ENCODE results near the gene SLC26A3. TPM values are rescaled to one million over a fixed set of nuclear protein-coding genes. Genes with fewer than 3 reads are reported as not detected.

The SLC26A3 gene
- total RNA-seq, 1 donor from 2014 or later = not detected

- Histone ChIP-seq H3K36me3 (no peaks in the 10 kb centered on the region), H3K9me3 (no peaks in the 10 kb centered on the region), H3K27ac (no peak overlapping the region), H3K4me3 (no peak overlapping the region), H3K4me1 (no peaks in the 10 kb centered on the region), H3K27me3 (no peaks in the 10 kb centered on the region)
- DNase-seq (ENCODE audit: extremely low spot score in 2 of 2) = no peak
- intact Hi-C loops (cut with DNase I) = no loop called here
- TF ChIP-seq POLR2AphosphoS5 (IDR thresholded peaks at IDR 0.05; ENCODE audit: insufficient read depth in 1 of 2, low read depth in 1 of 2) = no peak
- TF ChIP-seq POLR2A (IDR thresholded peaks at IDR 0.05) = no peak
- TF ChIP-seq CTCF (IDR thresholded peaks at IDR 0.05) = no peak
Observed at GRCh38 chr7:107828540-107828939, 25.5 kb upstream of the SLC26A3 start.

- intact Hi-C loops (cut with DNase I) = no loop called here
- DNase-seq (ENCODE audit: extremely low spot score in 2 of 2) = no peak
Observed at GRCh38 chr7:107827501-107827900, 24.5 kb upstream of the SLC26A3 start.

DNA sequence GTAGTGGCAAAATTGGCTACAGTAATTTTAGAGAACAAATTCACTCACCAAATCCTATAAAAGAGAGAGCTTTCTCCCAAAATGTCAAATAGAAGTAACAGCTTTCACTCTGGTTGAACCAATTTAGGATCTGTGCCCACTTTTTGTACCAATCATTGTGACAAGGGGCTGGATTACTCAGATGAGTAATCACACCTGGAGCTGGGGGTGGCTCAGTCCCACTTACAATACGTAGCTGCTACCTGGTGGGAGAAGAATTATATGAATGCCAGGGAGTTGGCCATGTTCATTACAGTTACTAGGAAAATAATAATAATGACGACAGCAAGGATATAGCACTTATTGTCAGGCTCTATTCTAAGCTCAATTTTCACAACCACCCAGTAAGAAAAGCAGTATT is 23.4 kb upstream of the SLC26A3 start:
- Histone ChIP-seq H3K27ac (no peak overlapping the region), H3K36me3 (no peaks in the 10 kb centered on the region)
- no peak for DNase-seq (ENCODE audit: extremely low spot score in 2 of 2)

More at GRCh38 chr7:107827501-107827900, 24.5 kb upstream of the SLC26A3 start:
- Histone ChIP-seq H3K36me3 (no peaks in the 10 kb centered on the region), H3K27ac (no peak overlapping the region), H3K27me3 (no peaks in the 10 kb centered on the region), H3K4me1 (no peaks in the 10 kb centered on the region), H3K4me3 (no peak overlapping the region), H3K9me3 (no peaks in the 10 kb centered on the region)
- TF ChIP-seq POLR2A (IDR thresholded peaks at IDR 0.05) = no peak
- no peak for TF ChIP-seq CTCF (IDR thresholded peaks at IDR 0.05)
- no peak for TF ChIP-seq POLR2AphosphoS5 (IDR thresholded peaks at IDR 0.05; ENCODE audit: insufficient read depth in 1 of 2, low read depth in 1 of 2)

DNA sequence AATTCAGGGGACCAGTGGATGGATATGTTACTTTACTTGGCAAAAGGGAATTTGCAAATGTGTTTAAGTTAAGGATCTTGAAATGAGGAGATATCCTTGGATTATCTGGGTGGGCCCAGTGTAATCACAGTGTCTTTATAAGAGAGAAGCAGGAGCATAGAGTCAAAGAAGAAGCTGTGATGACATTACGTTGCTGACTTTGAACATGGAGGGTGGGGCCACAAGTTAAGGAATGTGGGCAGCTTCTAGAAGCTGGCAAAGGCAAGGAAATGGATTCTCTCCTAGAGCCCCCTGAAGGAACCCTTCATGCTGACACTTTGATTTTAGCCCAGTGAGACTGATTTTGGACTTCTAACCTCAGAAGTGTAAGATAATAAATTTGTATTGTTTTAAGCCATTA is 21.8 kb upstream of the SLC26A3 start:
- intact Hi-C loops (cut with DNase I) = no loop called here
- H3K4me1 ChIP-seq = no peaks in the 10 kb centered on the region
- H3K9me3 ChIP-seq = no peaks in the 10 kb centered on the region
- no peak overlapping the region for H3K4me3 ChIP-seq
- TF ChIP-seq POLR2AphosphoS5 (IDR thresholded peaks at IDR 0.05; ENCODE audit: insufficient read depth in 1 of 2, low read depth in 1 of 2) (no peak), CTCF (IDR thresholded peaks at IDR 0.05) (no peak), POLR2A (IDR thresholded peaks at IDR 0.05) (no peak)
- no peaks in the 10 kb centered on the region for H3K27me3 ChIP-seq
- H3K36me3 ChIP-seq = no peaks in the 10 kb centered on the region
- DNase-seq (ENCODE audit: extremely low spot score in 2 of 2) = no peak
- H3K27ac ChIP-seq = no peak overlapping the region

More for the DNA sequence above, 23.4 kb upstream of the SLC26A3 start:
- Histone ChIP-seq H3K27me3 (no peaks in the 10 kb centered on the region), H3K4me1 (no peaks in the 10 kb centered on the region), H3K4me3 (no peak overlapping the region), H3K9me3 (no peaks in the 10 kb centered on the region)
- intact Hi-C loops (cut with DNase I) = no loop called here
- TF ChIP-seq CTCF (IDR thresholded peaks at IDR 0.05) = no peak
- TF ChIP-seq POLR2AphosphoS5 (IDR thresholded peaks at IDR 0.05; ENCODE audit: insufficient read depth in 1 of 2, low read depth in 1 of 2) = no peak
- TF ChIP-seq POLR2A (IDR thresholded peaks at IDR 0.05) = no peak

- no peak overlapping the region for H3K4me3 ChIP-seq
- no peak overlapping the region for H3K27ac ChIP-seq
- H3K27me3 ChIP-seq = no peaks in the 10 kb centered on the region
- no peak for DNase-seq (ENCODE audit: extremely low spot score in 2 of 2)
- H3K4me1 ChIP-seq = peaks cover 5% of the 10 kb centered on the region
- H3K36me3 ChIP-seq = no peaks in the 10 kb centered on the region
- TF ChIP-seq CTCF (IDR thresholded peaks at IDR 0.05) (no peak), POLR2A (IDR thresholded peaks at IDR 0.05) (no peak)
- intact Hi-C loops (cut with DNase I) = no loop called here
- no peaks in the 10 kb centered on the region for H3K9me3 ChIP-seq
Observed at GRCh38 chr7:107818622-107819021, 15.6 kb upstream of the SLC26A3 start.
